HUES64 (cell line): Measurements from ENCODE around the gene CD22.

Source experiments
- H3K27ac ChIP-seq: 2 replicates; pipeline ENCODE4 v1.7.0; 2013; ENCODE audit warnings: low read depth, low read length, inconsistent platforms
- H3K27me3 ChIP-seq: 2 replicates; pipeline ENCODE4 v1.6.1; 2013; ENCODE audit warnings: mild to moderate bottlenecking, low read length; ENCODE audit not compliant: insufficient read depth
- H3K36me3 ChIP-seq: 2 replicates; pipeline ENCODE4 v1.6.1; 2013; ENCODE audit warnings: mild to moderate bottlenecking, low read length; ENCODE audit not compliant: insufficient read depth
- H3K4me1 ChIP-seq: 2 replicates; pipeline ENCODE4 v1.6.1; 2013; ENCODE audit warnings: mild to moderate bottlenecking, low read length, moderate library complexity; ENCODE audit not compliant: insufficient read depth
- H3K4me3 ChIP-seq: 2 replicates; pipeline ENCODE4 v1.5.1; 2013; ENCODE audit warnings: mild to moderate bottlenecking, low read length, moderate library complexity
- H3K9ac ChIP-seq: 2 replicates; pipeline ENCODE4 v1.6.1; 2013; ENCODE audit warnings: mild to moderate bottlenecking, low read depth, low read length
- H3K9me3 ChIP-seq: 2 replicates; pipeline ENCODE4 v1.6.1; 2013; ENCODE audit warnings: low read depth, low read length; ENCODE audit not compliant: insufficient read depth
- WGBS: fragments of 150-250, 120-280 bp; methylation state at CpG from one replicate; pipeline ENCODE4 v1.1.7; 2013; ENCODE audit warnings: missing lambda C conversion rate; 5-methylcytosine and 5-hydroxymethylcytosine counted together

Gene CD22

GRCh38 chr19:35396240-35396885, 67.4 kb downstream of the CD22 start:
- no peak overlapping the region for H3K27ac ChIP-seq
- no peak overlapping the region for H3K4me3 ChIP-seq
- no peak overlapping the region for H3K9ac ChIP-seq
- H3K36me3 ChIP-seq: no peaks in the 10 kb centered on the region
- no peaks in the 10 kb centered on the region for H3K27me3 ChIP-seq
- no peaks in the 10 kb centered on the region for H3K4me1 ChIP-seq
- WGBS: 93% methylated on average over 14 of the region's 14 CpGs
- no peaks in the 10 kb centered on the region for H3K9me3 ChIP-seq
